Measurements from ENCODE around the gene USP4.
"Not testable (repeated sequence)": the region's sequence is repeated elsewhere in the genome, so short reads cannot be mapped to it uniquely, and the experiment has no call there.

The USP4 gene

GRCh38 chr3:49253512-49253911 lies 86.3 kb downstream of the USP4 start:
- TF ChIP-seq CTCF (IDR thresholded peaks at IDR 0.05; ENCODE audit: low read depth, low read length, missing control alignments), result no peak
- H3K4me3 ChIP-seq (ENCODE audit: low read depth, low read length), result no peak overlapping the region
- no peak for DNase-seq (ENCODE audit: low read depth)

GRCh38 chr3:49248840-49249227 lies 91.0 kb downstream of the USP4 start:
- no peak overlapping the region for H3K4me3 ChIP-seq (ENCODE audit: low read depth, low read length)
- TF ChIP-seq CTCF (IDR thresholded peaks at IDR 0.05; ENCODE audit: low read depth, low read length, missing control alignments), result no peak
- DNase-seq (ENCODE audit: low read depth), result no peak

GRCh38 chr3:49244581-49245205 lies 95.2 kb downstream of the USP4 start:
- no peak overlapping the region for H3K4me3 ChIP-seq (ENCODE audit: low read depth, low read length)
- no peak for DNase-seq (ENCODE audit: low read depth)
- no peak for TF ChIP-seq CTCF (IDR thresholded peaks at IDR 0.05; ENCODE audit: low read depth, low read length, missing control alignments)

- not testable (repeated sequence) for DNase-seq (ENCODE audit: low read depth); H3K4me3 ChIP-seq (ENCODE audit: low read depth, low read length)
Observed at GRCh38 chr3:49240091-49240490, 99.8 kb downstream of the USP4 start.

- no peak overlapping the region for H3K4me3 ChIP-seq (ENCODE audit: low read depth, low read length)
- no peak for TF ChIP-seq CTCF (IDR thresholded peaks at IDR 0.05; ENCODE audit: low read depth, low read length, missing control alignments)
- DNase-seq (ENCODE audit: low read depth), result no peak
Observed at GRCh38 chr3:49238274-49239127, 101.4 kb downstream of the USP4 start.

- TF ChIP-seq CTCF (IDR thresholded peaks at IDR 0.05; ENCODE audit: low read depth, low read length, missing control alignments), result no peak
- H3K4me3 ChIP-seq (ENCODE audit: low read depth, low read length), result no peak overlapping the region
- no peak for DNase-seq (ENCODE audit: low read depth)
Observed at GRCh38 chr3:49237344-49237743, 102.5 kb downstream of the USP4 start.

GRCh38 chr3:49236226-49236625 lies 103.6 kb downstream of the USP4 start:
- no peak overlapping the region for H3K4me3 ChIP-seq (ENCODE audit: low read depth, low read length)
- DNase-seq (ENCODE audit: low read depth), result no peak
- no peak for TF ChIP-seq CTCF (IDR thresholded peaks at IDR 0.05; ENCODE audit: low read depth, low read length, missing control alignments)

- not testable (repeated sequence) for H3K4me3 ChIP-seq (ENCODE audit: low read depth, low read length); DNase-seq (ENCODE audit: low read depth)
Observed at GRCh38 chr3:49228817-49229216, 111.0 kb downstream of the USP4 start.
